22Rv1 (cell line): ENCODE measurements around the gene GNL3.
A peak's percentile ranks its signal among the peaks of the same experiment; 100 is the strongest.

Experiments
- H3K27ac ChIP-seq: fragments of 450-650 bp; 2 replicates; pipeline ENCODE4 v1.5.1; 2017
- ZFX ChIP-seq: fragments of 450-650 bp; IDR thresholded peaks from 2 replicates; pipeline ENCODE4 v1.6.1; 2017; ENCODE audit warnings: antibody characterized with exemption, borderline replicate concordance
- TF ChIP-seq, protein P1 (sequence below): fragments of 450-650 bp; IDR thresholded peaks from 2 replicates; pipeline ENCODE4 v1.5.1; 2017; ENCODE audit warnings: mild to moderate bottlenecking

Gene GNL3

GRCh38 chr3:52696830-52697631, 11.2 kb downstream of the GNL3 start:
- H3K27ac ChIP-seq = peak overlapping the region; percentile 25; the same call in 1 of the 2 replicates
- no peak for TF ChIP-seq ZFX
- TF ChIP-seq, protein P1, sequence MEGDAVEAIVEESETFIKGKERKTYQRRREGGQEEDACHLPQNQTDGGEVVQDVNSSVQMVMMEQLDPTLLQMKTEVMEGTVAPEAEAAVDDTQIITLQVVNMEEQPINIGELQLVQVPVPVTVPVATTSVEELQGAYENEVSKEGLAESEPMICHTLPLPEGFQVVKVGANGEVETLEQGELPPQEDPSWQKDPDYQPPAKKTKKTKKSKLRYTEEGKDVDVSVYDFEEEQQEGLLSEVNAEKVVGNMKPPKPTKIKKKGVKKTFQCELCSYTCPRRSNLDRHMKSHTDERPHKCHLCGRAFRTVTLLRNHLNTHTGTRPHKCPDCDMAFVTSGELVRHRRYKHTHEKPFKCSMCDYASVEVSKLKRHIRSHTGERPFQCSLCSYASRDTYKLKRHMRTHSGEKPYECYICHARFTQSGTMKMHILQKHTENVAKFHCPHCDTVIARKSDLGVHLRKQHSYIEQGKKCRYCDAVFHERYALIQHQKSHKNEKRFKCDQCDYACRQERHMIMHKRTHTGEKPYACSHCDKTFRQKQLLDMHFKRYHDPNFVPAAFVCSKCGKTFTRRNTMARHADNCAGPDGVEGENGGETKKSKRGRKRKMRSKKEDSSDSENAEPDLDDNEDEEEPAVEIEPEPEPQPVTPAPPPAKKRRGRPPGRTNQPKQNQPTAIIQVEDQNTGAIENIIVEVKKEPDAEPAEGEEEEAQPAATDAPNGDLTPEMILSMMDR = no peak

GRCh38 chr3:52697632-52697965, 11.8 kb downstream of the GNL3 start:
- no peak for TF ChIP-seq ZFX
- TF ChIP-seq, protein P1 = no peak
- H3K27ac ChIP-seq = peak overlapping the region; percentile 19; the same call in 1 of the 2 replicates

- no peak overlapping the region for H3K27ac ChIP-seq
- TF ChIP-seq ZFX = no peak
- TF ChIP-seq, protein P1 = no peak
Observed at GRCh38 chr3:52703341-52703740, 17.5 kb downstream of the GNL3 start.

DNA sequence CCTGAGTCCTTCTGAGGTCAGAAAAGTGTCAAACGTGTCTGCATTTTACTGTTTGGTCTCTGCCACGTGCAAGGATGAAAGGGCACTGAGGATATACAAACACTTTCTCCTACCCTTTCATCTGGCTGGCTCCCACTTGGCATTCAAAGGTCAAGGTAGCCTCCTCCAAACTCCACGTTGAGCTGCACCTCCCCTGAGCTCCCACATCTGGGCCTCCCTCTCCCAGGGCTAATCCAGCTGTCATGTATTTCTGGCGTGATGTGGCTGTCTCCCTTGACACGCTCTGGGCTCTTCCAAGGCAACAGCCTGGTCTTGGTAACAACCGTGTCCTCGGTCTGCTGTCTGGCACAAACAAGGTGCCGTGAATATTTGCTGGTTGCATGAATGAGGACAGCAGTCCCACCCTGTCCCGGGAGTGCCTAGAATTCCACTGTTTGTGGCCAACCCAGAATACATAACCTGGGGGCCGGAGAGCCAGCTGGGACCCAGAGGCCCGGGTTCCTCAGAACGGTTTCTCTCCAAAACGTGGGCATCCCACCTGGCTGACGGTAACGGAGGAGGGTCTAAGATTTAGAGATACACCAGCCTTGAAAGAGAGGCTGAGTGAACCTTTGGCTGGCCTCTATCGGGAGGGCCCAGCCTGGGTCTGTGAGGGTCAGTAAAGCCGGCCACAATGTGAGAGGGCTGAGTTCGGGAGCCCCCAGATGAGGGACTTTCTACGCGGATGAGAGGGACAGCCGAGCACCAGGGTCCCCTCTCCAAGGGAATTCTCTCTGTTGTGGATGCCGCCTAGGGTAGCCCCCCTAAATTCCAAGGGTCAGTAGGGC, 19.0 kb downstream of the GNL3 start:
- H3K27ac ChIP-seq = peak overlapping the region; percentile 91
- TF ChIP-seq ZFX = no peak
- TF ChIP-seq, protein P1 = no peak

GRCh38 chr3:52705438-52705687, 19.5 kb downstream of the GNL3 start:
- H3K27ac ChIP-seq = peak overlapping the region; percentile 91
- TF ChIP-seq, protein P1 = no peak
- TF ChIP-seq ZFX = no peak

DNA sequence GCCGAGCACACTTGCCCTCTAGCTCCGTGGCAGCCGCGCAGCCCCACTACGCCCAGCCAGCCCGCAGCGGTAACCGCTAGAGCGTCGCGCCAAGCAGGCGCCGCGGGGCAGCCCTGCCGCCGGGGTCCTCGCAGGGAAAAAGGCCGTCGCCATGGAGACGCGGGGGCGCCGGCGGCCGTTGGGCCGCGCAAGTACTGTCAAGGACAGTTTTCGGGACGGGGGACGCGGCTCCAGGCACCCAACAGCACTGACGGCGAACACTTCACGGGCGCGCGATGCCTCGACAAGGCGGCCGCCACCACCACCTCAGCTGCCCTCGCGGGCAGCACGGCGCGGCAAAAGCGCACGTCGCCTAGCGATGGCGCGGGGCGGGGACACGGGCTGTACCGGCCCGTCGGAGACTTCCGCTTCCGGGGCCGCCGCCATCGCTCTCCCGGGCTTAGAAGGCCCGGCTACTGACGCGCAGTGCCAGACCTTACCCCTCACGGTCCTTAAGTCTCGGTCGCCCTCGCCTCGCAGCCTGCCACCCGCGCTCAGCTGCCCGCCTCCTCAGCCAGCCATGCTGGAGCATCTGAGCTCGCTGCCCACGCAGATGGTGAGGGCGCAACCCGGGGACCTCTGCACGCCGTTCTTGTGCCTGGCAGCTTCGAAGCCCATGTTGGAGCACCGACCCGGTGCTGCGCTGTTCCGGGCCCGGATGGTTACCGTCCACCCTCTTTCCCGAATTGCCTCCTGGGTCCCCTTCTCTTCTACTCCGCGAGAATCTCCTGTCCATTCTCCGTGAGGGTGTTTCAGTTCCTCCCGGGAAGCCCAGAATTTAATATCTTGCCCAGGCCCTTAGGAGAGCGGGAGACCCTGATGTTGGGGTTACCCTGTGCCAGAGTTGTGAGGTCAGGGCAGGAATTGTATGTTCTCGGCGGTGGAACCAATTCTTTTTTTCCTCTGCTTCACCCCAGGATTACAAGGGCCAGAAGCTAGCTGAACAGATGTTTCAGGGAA, 20.2 kb downstream of the GNL3 start, which contains the start of the genes GLT8D1 and SPCS1:
TSS of gene GLT8D1 (minus strand) at position 104 of the 999 bp plus-strand sequence. CDS start 5,331 bp downstream, outside the sequence.
TSS of gene SPCS1 (plus strand) at position 419 of the 999 bp plus-strand sequence. CDS start at position 560, 141 bp downstream.
- TF ChIP-seq, protein P1 = no peak
- no peak for TF ChIP-seq ZFX
- peak within 1 kb of the TSS; percentile 91 for H3K27ac ChIP-seq
